Stimulated activated CD8-positive, alpha-beta memory T cell treated with anti-CD3 and anti-CD28 coated beads, Interleukin-15, amount 100 ng/mL, for 4 hours (primary cell): Measurements from ENCODE around the gene PCBD1.

Experiments used
- DNase-seq, 2 donors: peaks; one replicate each; pipeline ENCODE4 v3.0.0-alpha.2; 2020; ENCODE audit warnings: low read depth in 2 of 2

PCBD1 gene

DNA sequence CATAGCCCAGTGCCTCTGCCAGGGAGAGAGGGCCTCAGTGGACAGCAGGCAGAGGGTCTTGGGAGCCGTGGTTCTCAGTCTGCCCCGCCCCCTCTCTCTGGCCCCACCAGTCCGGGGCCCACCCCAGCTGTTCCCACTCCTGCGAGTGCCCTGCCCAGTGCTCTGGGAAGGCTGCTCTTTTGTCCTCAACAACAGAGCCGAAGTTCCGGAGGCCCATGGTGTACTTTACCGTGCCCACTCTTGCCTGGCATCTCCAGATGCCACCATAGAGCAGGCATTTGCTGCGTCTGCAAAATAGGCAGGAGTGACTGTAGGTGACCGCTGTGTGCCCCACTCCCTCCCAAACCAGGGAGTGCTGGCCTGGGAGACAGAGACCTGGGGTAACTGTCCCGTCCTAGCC lies 29.3 kb upstream of the PCBD1 start:
- no peak for DNase-seq

DNA sequence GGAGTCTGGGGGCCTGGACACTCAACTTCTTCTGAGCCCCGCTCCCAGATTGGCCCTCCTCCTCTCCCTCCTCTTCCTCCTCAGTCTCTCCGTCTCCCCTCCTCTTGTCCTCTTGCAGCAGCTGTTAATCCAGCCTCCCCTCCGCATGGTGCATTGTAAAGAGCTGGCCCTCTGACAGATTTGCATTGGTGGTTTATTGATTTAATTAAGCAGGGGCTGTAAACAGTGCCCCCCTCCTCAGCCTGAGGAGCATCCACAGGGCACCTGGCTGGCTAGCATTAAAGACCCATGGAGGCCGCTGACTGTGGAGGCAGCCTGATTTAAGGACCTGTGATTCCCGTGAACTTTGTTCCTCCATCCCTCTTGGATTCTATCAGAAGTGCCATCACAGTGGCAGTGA lies 28.9 kb upstream of the PCBD1 start:
- DNase-seq, result no peak

- DNase-seq, result no peak
Measured at GRCh38 chr10:70916241-70916640, 27.9 kb upstream of the PCBD1 start.

DNA sequence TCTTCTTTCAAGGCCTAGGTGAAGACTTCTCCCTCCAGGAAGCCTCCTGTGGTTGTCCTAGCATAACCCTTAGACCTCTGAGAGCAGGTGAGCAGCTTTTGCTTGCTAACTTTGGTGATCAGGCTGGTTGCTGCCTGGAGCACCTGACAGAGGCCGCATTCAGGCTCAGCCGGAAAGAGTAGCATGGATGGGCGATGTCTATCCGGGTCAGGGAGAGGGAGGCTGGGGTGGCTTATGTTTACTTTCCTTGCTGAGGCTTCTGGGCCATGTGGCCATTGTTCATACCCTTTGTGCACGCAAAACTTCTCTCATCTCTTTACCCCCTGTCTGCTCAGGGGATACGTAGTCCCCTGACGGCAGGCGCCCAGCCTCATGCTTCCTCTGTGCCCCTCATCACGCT lies 27.4 kb upstream of the PCBD1 start:
- no peak for DNase-seq

DNA sequence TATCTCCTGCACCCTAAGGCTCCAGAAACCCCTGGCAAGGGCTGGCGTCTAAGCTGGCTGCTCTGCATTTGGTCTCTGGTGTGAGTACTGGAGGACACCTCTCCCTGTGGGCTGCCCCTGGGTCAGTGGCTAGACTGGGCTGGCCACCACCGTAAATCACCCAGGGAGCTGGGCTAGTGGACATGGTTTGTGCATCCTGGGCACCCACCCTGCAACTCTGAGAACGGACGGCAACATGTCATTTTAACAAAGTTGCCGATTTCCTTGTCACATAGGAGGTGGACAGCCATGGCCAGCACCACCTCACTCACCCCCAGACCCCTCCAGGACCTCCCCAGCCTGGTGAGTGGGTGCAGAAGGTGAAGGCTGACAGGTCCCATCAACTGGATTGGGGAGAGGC lies 26.8 kb upstream of the PCBD1 start:
- no peak for DNase-seq

- DNase-seq, result no peak
Measured at GRCh38 chr10:70914316-70914864, 26.0 kb upstream of the PCBD1 start.

DNA sequence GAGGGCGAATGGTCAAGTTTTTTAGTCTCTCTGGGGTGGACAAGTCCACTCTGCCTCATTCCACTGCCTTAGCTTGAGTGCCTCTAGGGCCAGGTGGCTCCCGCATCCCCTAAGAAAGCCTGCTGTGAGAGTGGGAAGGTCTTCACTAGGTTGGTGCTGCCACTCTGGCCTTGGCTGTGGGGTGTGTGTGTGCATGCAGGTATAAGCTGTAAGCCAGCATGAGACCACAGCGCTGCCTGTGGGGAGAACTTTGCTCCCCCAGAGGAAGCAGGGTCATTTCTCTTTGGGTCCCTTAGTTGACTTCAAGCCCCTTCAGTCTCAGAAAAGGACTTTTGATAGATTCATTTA lies 25.5 kb upstream of the PCBD1 start:
- no peak for DNase-seq

- no peak for DNase-seq
Measured at GRCh38 chr10:70913191-70913892, 25.0 kb upstream of the PCBD1 start.

DNA sequence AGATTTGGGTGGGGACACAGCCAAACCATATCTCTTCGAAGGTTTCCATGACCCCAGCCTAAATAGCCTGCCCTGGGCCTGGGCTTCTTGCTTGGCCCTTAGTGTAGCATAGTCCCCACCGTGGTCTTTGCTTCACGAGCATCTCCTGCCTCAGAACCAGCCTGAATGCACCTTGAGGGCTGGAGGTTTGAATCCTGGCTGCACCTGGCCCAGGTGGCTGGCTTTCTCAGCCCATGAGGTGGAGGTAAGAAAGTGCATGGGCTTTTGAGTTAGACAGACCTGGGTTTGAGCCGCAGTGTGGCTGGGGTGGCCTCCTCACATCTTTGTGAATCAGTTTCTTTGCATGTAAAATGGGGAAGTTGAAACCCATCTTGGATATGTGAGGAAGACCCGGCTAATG lies 24.2 kb upstream of the PCBD1 start:
- DNase-seq, result no peak

- DNase-seq, result no peak
Measured at GRCh38 chr10:70911386-70911785, 23.0 kb upstream of the PCBD1 start.

DNA sequence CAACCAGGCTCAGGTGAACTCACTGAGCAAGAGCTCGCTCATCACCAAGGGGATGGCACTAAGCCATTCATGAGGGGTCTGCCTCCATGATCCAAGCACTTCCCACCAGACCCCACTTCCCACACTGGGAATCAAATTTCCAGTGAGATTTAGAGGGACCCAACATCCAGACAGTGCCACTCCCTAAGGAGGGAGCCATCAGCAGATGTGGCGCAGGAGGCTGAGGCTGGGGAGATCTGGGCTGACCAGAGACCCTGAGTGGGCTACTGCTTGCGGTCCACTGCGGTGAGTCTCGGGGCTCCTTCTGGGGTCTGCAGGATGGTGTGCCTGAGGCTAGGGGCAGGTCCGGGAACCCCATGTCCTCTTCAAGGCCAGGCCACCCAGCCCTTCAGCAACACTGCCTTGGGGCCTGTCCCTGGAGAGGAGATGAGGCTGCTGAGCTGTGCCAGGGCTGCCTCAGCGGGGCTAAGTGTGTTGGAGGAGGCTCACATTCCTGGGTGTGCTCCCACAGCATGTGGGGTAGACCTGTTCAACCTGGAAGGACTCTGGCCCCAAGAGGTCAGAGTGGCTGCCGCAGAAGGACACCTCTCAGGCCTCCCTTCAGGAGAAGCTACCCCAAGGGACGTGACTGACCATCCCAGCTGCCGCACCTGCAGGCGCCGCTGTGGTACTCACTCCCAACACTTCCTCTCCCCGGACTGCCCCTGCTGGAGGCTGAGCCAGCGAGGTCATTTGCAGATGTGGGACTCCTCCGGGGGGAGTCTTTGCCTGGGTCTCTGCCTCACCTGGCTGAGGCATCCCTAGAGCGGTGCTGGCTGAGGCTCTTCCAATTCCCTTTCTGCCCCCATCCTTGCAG lies 22.3 kb upstream of the PCBD1 start:
- no peak for DNase-seq

DNA sequence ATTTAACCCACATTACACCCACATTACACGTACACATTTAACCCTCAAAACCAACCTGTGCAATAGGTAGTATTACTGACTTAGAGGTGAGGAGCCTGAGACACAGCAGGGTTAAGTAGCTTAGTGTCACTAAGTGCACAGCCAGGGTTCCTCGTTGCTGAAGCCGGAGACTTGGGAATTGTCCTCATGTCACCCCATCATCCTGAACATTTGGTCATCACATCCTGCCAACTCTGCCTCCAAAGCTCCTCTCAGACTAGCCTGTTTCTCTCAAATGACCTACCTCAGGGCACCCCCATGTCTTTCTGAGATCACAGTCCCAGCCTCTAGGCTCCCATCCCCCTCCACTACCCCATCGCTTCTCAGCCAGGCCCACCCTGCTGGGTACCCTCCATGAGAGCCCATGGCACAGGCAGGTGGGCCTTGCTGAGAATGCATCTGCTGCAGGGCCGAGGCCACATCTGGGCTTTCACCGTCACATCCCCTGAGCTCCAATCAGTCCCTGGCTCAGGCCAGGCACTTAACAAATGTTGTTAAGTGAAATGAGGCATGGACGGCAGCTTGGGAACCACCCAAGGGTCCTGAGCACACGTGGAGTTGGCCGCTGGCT lies 21.1 kb upstream of the PCBD1 start:
- no peak for DNase-seq

DNA sequence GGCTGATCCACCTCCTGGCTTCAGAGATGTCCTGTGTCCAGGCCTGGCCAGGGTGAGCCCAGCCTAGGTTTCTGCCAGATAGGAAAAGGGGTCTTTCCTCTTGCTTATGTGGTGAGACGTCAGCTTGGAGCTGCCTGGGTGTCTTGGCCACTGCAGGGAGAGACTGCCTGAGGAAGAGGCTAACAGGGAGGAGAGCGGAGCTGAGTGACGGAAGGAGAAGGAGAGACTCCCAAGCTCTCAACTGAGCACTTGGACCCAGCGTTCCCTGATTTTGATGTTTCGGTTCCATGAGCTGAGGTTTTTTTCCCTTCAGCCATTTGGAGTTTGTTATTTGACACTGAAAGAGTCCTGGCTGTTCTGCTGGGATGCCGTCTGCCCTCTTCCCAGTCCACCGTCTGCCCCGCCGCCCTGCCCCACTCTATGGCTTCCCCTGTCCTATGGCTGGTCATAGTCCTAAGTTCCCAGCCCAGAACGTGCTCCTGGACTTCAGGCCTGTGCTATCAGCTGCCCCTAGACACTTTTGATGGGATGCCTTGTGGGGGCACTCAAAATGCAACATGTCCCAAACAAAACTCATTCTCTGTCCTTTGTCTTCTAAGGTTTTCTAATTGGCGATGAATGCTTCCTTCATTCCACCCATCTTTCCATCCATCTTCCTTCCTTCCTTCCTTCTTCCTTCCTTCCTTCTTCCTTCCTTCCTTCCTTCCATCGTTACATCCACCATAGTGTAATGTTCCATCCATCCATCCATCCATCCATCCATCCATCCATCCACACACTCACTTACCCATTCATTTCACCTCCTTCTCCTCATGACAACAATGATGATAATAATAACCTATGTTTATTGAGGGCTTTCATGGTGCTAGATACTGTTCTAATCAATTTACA lies 20.3 kb upstream of the PCBD1 start:
- DNase-seq, result no peak

- DNase-seq, result no peak
Measured at GRCh38 chr10:70907637-70908405, 19.5 kb upstream of the PCBD1 start.

DNA sequence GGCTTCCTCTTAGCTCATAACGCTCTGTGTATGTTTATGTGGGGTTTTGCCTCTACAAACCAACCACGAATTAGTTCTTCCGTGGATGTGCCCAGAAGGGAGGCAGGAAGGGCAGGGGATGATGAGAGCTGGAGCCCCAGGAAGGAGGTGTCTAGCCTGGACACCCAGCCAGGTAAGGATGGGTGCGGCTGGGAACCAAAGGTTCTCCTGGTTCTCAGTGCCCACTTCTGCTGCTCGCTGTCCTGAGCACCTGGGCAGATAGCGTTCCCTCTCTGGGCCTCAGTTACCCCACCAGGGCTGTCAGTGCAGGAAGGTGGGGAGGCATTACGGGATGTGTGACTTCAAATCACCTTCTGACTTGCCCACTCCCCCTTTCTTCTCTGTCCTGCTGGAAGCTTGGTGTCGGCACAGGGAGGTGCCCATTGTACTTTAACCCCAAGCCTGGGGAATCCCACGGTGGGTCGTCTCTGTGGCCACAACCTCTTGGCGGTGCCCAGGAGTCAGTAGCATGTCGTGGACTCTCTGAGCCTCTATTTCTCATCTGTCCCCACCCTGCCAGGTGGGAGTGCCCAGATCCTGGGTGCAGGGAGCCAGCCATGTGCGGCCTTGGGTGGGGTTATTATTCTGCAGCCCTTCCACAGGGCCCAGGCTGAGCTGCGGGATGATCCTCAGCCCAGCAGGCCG lies 18.7 kb upstream of the PCBD1 start:
- no peak for DNase-seq

DNA sequence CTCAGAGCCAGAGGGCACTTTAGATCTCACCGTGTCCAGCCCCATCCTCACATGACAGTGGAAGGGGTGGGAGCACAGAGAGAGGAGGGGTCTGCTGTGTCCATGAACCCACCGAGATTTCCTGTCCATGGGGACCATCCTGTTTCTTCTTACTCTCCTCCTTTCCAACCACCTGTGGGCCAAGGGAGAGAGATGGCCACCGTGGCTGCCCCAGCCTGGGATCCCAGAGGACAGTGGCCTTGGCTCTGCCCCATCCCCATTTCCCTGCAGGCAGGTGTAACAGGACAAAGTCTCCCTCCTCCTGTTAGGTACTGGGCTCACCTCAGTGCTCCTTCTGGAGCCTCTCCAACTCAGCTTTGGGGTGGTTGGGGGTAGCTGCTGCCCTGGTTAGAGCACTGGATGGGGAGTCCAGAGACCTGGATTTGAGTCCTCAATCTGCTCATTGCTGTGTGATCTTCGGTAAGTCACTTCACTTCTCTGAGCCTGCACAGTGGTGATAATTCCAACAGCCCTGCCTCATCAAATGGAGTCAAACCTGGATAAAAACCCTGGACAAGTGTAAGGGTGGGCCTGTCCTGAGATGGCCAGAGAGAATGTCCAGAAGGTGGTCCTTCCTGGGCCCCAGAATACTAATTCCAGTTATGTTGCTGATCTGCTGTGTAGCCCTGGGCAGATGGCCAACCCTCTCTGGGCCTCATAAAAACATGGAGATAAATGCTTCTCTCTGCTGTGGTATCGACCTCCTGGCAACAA lies 17.8 kb upstream of the PCBD1 start:
- DNase-seq, result no peak

DNA sequence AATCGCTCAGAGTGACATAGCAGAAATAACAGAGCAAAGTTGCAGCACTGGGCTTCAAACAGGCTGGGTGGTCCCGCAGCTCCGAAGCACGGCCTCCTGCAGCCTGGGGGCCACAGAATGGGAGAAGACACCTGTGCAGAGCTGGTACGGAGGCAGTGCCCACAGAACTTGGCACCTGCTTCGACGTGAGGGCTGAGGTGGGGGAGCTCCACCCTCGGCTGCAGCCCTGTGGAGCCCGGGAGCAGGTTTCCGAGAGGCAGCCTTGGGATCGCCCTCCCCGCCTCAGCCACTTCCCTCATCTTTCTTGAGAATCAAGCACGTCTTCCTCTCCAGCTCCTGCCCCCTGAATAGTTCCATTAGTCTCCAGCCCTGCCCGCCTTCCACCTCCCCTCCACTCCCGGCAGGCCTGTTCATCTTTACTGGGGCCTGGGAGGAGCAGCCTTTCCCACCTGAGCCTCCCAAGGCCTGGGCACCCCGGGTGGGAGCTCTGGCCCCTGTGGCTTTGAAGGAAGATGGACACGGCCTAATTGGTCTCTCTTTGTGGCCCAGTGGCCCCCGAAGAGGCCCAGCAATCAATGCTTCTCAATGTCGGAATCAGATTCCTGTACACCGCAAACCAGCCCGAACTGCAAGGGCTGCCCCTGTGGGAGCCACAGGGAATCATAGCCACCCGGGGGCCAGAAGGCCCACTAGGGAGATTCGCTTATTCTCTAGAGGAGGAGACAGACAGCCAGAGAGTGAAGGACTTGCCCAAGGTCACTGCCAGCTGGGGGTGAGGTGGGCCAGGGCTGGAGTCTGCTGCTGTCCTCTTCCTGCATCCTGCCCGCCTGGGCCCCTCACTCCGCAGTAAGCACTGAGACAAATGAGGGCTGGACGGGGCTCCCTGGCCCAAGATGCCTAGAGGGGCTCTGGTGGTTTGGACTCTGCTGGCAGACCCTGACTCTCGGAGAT lies 17.0 kb upstream of the PCBD1 start:
- no peak for DNase-seq

DNA sequence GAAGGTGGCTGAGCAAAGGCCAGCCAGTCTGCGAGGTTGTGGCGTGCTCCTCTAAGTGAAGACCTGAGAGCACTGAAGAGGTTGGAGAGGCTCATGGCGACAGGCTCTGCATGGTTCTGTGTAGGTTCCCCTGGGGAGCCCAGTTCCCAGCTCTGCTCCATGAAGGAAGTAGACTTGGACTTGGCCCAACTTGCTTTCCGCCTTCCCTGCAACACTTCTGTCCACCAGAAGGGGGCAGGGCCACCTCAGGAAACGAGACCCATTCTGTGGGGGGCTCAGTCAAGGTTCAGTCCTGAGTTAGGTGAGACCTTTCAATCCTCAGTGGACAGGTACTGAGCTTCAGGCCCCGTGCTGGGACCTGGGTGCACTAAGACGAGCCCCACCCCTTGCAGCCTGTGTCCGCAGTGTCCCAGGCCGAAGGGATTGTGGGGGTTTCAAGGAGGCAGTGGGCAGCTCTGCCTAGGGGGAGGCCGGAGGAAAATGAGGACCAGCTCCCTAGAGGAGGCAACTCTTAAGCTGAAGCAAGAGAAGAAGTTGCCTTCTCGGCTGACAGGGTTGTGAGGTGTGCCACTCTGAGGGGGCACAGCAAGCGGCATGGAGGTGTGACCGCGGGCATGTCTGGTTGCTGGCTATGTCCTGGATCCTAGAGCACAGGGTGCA lies 15.0 kb upstream of the PCBD1 start:
- DNase-seq, result no peak
